GM19043 (cell line): ENCODE measurements around the gene TTLL13.
A peak's percentile ranks its signal among the peaks of the same experiment; 100 is the strongest.

ENCODE experiments used
- ATAC-seq: cut with Tn5 transposase; IDR thresholded peaks from one replicate; pipeline ENCODE4 v1.9.1; 2021; ENCODE audit warnings: low read depth; ENCODE audit not compliant: unreplicated experiment

Gene TTLL13

GRCh38 chr15:90249203-90249863 is at the start of gene TTLL13:
TTLL13 (plus strand) TSS chr15:90249556; CDS start chr15:90250631, 1,075 bp downstream.
- ATAC-seq = peak; percentile 70

- ATAC-seq = peak; percentile 26
Observed at GRCh38 chr15:90200534-90201129, 48.7 kb upstream of the TTLL13 start.

- peak; percentile 77 for ATAC-seq
Observed at GRCh38 chr15:90201130-90201943, 48.0 kb upstream of the TTLL13 start, which contains the start of gene SEMA4B. SEMA4B (plus strand) TSS chr15:90201330; CDS start chr15:90201579, 249 bp downstream.

GRCh38 chr15:90201944-90202375 is 47.4 kb upstream of the TTLL13 start:
- no peak for ATAC-seq

- ATAC-seq = no peak
Observed at GRCh38 chr15:90202929-90203328, 46.4 kb upstream of the TTLL13 start.

GRCh38 chr15:90203473-90203872 is 45.9 kb upstream of the TTLL13 start:
- ATAC-seq = no peak

GRCh38 chr15:90203922-90204321 is 45.4 kb upstream of the TTLL13 start:
- ATAC-seq = no peak

GRCh38 chr15:90205050-90205848 is 44.1 kb upstream of the TTLL13 start:
- no peak for ATAC-seq

- no peak for ATAC-seq
Observed at GRCh38 chr15:90205886-90206285, 43.5 kb upstream of the TTLL13 start.

- ATAC-seq = no peak
Observed at GRCh38 chr15:90207252-90207651, 42.1 kb upstream of the TTLL13 start.

- no peak for ATAC-seq
Observed at GRCh38 chr15:90208356-90208755, 41.0 kb upstream of the TTLL13 start.

- no peak for ATAC-seq
Observed at GRCh38 chr15:90209591-90209990, 39.8 kb upstream of the TTLL13 start.

- ATAC-seq = no peak
Observed at GRCh38 chr15:90210593-90210992, 38.8 kb upstream of the TTLL13 start.

- no peak for ATAC-seq
Observed at GRCh38 chr15:90211009-90211408, 38.3 kb upstream of the TTLL13 start.

- ATAC-seq = no peak
Observed at GRCh38 chr15:90211440-90212143, 37.8 kb upstream of the TTLL13 start.

- no peak for ATAC-seq
Observed at GRCh38 chr15:90212221-90213098, 36.9 kb upstream of the TTLL13 start.

- ATAC-seq = no peak
Observed at GRCh38 chr15:90213122-90213817, 36.1 kb upstream of the TTLL13 start.

GRCh38 chr15:90213818-90214204 is 35.5 kb upstream of the TTLL13 start:
- ATAC-seq = no peak
